BE2C (cell line): ENCODE data around the gene ZHX3.

Source experiments
- DNase-seq: peaks from one replicate; pipeline ENCODE4 v3.0.0-alpha.2; 2020
- H3K27me3 ChIP-seq: fragments of 250-450 bp; sonication (Bioruptor Pico); 2 replicates; pipeline ENCODE4 v1.5.1; 2020; ENCODE audit warnings: mild to moderate bottlenecking
- H3K36me3 ChIP-seq: fragments of 250-450 bp; sonication (Bioruptor Pico); 2 replicates; pipeline ENCODE4 v1.5.1; 2020; ENCODE audit warnings: mild to moderate bottlenecking
- H3K4me1 ChIP-seq: fragments of 250-450 bp; sonication (Bioruptor Pico); 2 replicates; pipeline ENCODE4 v1.5.1; 2020
- H3K4me3 ChIP-seq: 2 replicates; pipeline ENCODE4 v1.5.1; 2011; ENCODE audit warnings: low read depth, low read length
- H3K9me3 ChIP-seq: fragments of 250-450 bp; sonication (Bioruptor Pico); 2 replicates; pipeline ENCODE4 v1.5.1; 2020
- CTCF ChIP-seq: IDR thresholded peaks from 2 replicates; pipeline ENCODE4 v1.5.1; 2012; ENCODE audit warnings: mild to moderate bottlenecking, low read depth, low read length

ZHX3 gene

GRCh38 chr20:41309817-41310216, 7.7 kb downstream of the ZHX3 start:
- Histone ChIP-seq H3K27me3 (no peaks in the 10 kb centered on the region), H3K36me3 (no peaks in the 10 kb centered on the region), H3K4me1 (no peaks in the 10 kb centered on the region), H3K4me3 (no peak overlapping the region), H3K9me3 (no peaks in the 10 kb centered on the region)
- DNase-seq: no peak
- no peak for TF ChIP-seq CTCF

DNA sequence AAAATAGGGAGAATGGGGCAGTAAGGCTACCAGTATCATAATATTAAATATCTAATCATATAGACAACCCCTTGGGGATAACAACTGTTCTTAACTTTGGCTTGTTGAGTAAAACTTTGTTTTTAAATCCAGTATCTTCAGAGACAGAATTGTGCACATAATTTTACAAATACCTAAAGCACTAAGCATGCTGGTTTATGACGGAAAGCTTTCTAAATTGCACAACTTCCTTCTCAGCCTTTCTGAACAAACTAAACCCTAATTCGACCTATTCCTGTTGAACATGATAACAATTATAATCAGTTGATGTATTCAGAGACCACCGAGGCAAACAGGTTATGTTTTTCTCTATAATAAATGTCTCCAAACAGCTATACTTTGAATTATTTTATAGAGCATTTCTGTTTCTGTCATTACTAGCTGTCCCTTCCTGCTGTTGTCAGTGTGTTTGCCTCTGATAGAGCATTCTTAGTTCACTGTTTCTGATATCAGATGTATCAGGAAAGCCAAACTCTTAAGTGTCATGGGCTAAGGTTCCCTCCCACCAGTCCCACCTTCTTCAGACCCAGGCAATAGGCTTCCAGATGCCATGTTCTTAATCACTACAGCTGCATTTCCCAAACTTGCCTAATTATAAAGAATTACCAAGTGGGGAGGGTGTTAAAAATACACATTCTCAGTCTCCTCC, 8.7 kb downstream of the ZHX3 start:
- Histone ChIP-seq H3K4me1 (no peaks in the 10 kb centered on the region), H3K9me3 (no peaks in the 10 kb centered on the region), H3K36me3 (no peaks in the 10 kb centered on the region), H3K27me3 (no peaks in the 10 kb centered on the region), H3K4me3 (no peak overlapping the region)
- DNase-seq: no peak
- no peak for TF ChIP-seq CTCF

DNA sequence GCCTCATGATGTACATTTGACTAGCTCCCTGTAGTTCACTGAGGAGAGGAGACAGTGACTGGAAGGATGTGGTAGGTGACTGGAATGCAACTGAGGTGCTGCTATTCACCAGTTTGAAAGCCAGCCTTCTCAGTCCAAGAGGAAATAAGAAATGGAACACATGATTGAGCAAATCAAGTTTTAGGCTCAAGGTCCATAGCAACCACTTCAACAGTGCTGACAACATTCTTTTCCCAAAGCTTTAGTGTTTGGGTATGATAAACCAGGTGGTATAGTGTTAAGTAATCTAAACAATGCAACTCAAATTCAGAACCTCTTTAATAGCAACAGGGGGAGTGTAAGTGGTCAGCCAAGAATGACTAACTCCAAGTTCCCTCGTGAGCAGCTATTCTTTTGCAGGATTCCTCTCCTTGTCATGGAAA, 9.2 kb downstream of the ZHX3 start:
- no peak for TF ChIP-seq CTCF
- H3K4me1 ChIP-seq: no peaks in the 10 kb centered on the region
- no peaks in the 10 kb centered on the region for H3K27me3 ChIP-seq
- no peaks in the 10 kb centered on the region for H3K36me3 ChIP-seq
- no peak overlapping the region for H3K4me3 ChIP-seq
- no peak for DNase-seq
- H3K9me3 ChIP-seq: no peaks in the 10 kb centered on the region

DNA sequence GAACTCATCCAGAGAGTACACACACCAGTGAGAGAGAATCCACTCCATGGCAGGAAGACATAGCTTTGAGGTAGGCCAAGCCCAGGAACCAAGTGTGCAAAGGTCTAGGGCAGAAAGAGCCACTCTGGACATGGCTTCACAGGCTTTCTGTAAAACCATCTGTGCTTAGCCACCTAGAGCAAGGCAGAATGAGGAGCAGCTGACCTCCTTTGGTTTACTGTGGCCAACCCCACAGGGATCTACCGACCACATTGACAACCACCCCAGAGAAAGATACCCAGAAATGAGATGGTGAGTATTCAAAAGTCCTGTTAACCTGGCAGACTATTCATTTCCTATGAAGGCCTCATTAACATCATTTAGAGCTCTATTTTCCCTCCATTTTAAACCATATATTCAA, 10.5 kb downstream of the ZHX3 start:
- Histone ChIP-seq H3K4me3 (no peak overlapping the region), H3K9me3 (no peaks in the 10 kb centered on the region), H3K27me3 (no peaks in the 10 kb centered on the region), H3K36me3 (no peaks in the 10 kb centered on the region), H3K4me1 (no peaks in the 10 kb centered on the region)
- DNase-seq: no peak
- no peak for TF ChIP-seq CTCF

- Histone ChIP-seq H3K4me1 (no peaks in the 10 kb centered on the region), H3K4me3 (no peak overlapping the region), H3K27me3 (no peaks in the 10 kb centered on the region), H3K9me3 (no peaks in the 10 kb centered on the region), H3K36me3 (no peaks in the 10 kb centered on the region)
- no peak for DNase-seq
- TF ChIP-seq CTCF: no peak
These were observed 11.3 kb downstream of the ZHX3 start for GRCh38 chr20:41306061-41306727.

- Histone ChIP-seq H3K27me3 (no peaks in the 10 kb centered on the region), H3K36me3 (no peaks in the 10 kb centered on the region), H3K4me3 (no peak overlapping the region), H3K4me1 (no peaks in the 10 kb centered on the region), H3K9me3 (no peaks in the 10 kb centered on the region)
- DNase-seq: no peak
- TF ChIP-seq CTCF: no peak
These were observed 13.0 kb downstream of the ZHX3 start for GRCh38 chr20:41304424-41305079.
